Neural cell (in vitro differentiated cells): ENCODE measurements around the gene HPDL. TPM values are rescaled to one million over a fixed set of nuclear protein-coding genes. Genes with fewer than 3 reads are reported as not detected.
"Not testable (repeated sequence)": the region's sequence is repeated elsewhere in the genome, so short reads cannot be mapped to it uniquely, and the experiment has no call there.

ENCODE experiments used
- H2AFZ ChIP-seq: fragments of 200-600, 300-800 bp; sonication (generic), shearing (Covaris generic); 2 replicates; pipeline ENCODE4 v1.6.0; 2014; ENCODE audit warnings: low read depth, mild to moderate bottlenecking, antibody characterized with exemption, low read length, moderate library complexity
- H3F3A ChIP-seq: fragments of 200-600 bp; shearing (Covaris generic); 2 replicates; pipeline ENCODE4 v1.6.1; 2016; ENCODE audit warnings: mild to moderate bottlenecking, moderate library complexity, mixed read lengths, antibody characterized with exemption, low read length; ENCODE audit not compliant: insufficient read depth, poor library complexity, severe bottlenecking
- H3K27ac ChIP-seq: fragments of 200-600, 300-800 bp; sonication (generic), shearing (Covaris generic); 2 replicates; pipeline ENCODE4 v1.5.1; 2014; ENCODE audit warnings: mild to moderate bottlenecking, low read length, moderate library complexity
- H3K27me3 ChIP-seq: fragments of 300-800, 200-600 bp; sonication (generic), shearing (Covaris generic); 2 replicates; pipeline ENCODE4 v1.6.0; 2014; ENCODE audit warnings: mild to moderate bottlenecking, low read depth, low read length, moderate library complexity; ENCODE audit not compliant: insufficient read depth
- H3K36me3 ChIP-seq: fragments of 300-800, 200-600 bp; sonication (generic), shearing (Covaris generic); 2 replicates; pipeline ENCODE4 v1.5.1; 2014; ENCODE audit warnings: mild to moderate bottlenecking, antibody characterized with exemption, low read length, moderate library complexity; ENCODE audit not compliant: insufficient read depth
- H3K4me2 ChIP-seq: fragments of 300-800, 200-600 bp; sonication (generic), shearing (Covaris generic); 2 replicates; pipeline ENCODE4 v1.6.0; 2014; ENCODE audit warnings: mild to moderate bottlenecking, low read length
- H3K4me3 ChIP-seq: fragments of 300-800, 200-600 bp; sonication (generic), shearing (Covaris generic); 2 replicates; pipeline ENCODE4 v1.5.1; 2014; ENCODE audit warnings: mild to moderate bottlenecking, low read length, moderate library complexity
- H3K79me2 ChIP-seq: fragments of 200-600 bp; shearing (Covaris generic); replicated peaks from 2 replicates; pipeline ENCODE4 v1.6.0; 2014; ENCODE audit warnings: mild to moderate bottlenecking, low read length, moderate library complexity; ENCODE audit not compliant: insufficient read depth
- H3K9ac ChIP-seq: fragments of 300-800, 200-600 bp; sonication (generic), shearing (Covaris generic); 2 replicates; pipeline ENCODE4 v1.6.1; 2016; ENCODE audit warnings: mild to moderate bottlenecking, low read length, mixed read lengths
- H3K9me2 ChIP-seq: fragments of 200-600 bp; shearing (Covaris generic); 2 replicates; pipeline ENCODE4 v1.6.1; 2016; ENCODE audit warnings: mild to moderate bottlenecking, low read length, mixed read lengths; ENCODE audit not compliant: insufficient read depth
- H3K9me3 ChIP-seq: fragments of 200-600, 300-800 bp; sonication (generic), shearing (Covaris generic); 2 replicates; pipeline ENCODE4 v1.6.1; 2016; ENCODE audit warnings: mild to moderate bottlenecking, mixed run types, low read length, moderate library complexity, mixed read lengths
- H4K20me1 ChIP-seq: fragments of 200-600 bp; shearing (Covaris generic); 2 replicates; pipeline ENCODE4 v1.6.1; 2016; ENCODE audit warnings: mild to moderate bottlenecking, mixed run types; ENCODE audit not compliant: insufficient read depth
- EP300 ChIP-seq: fragments of 450-650 bp; conservative IDR thresholded peaks from 2 replicates; pipeline ENCODE4 v1.6.1; 2014; ENCODE audit warnings: antibody characterized with exemption, mild to moderate bottlenecking, moderate library complexity; ENCODE audit not compliant: poor library complexity, severe bottlenecking
- EZH2 ChIP-seq: fragments of 200-600, 300-800 bp; shearing (Covaris generic), sonication (generic); IDR thresholded peaks from 2 replicates; pipeline ENCODE4 v1.6.1; 2014; ENCODE audit warnings: antibody characterized with exemption, low read length, borderline replicate concordance, mild to moderate bottlenecking; ENCODE audit not compliant: insufficient read depth, poor library complexity, severe bottlenecking
- MXI1 ChIP-seq: fragments of 450-650 bp; conservative IDR thresholded peaks from 2 replicates; pipeline ENCODE4 v1.6.1; 2014; ENCODE audit warnings: antibody characterized with exemption, mild to moderate bottlenecking; ENCODE audit not compliant: poor library complexity, severe bottlenecking
- POLR2AphosphoS5 ChIP-seq: IDR thresholded peaks from 2 replicates; pipeline ENCODE4 v1.6.1; 2012
- RAD21 ChIP-seq: fragments of 450-650 bp; conservative IDR thresholded peaks from 2 replicates; pipeline ENCODE4 v1.6.1; 2014; ENCODE audit warnings: antibody characterized with exemption, mild to moderate bottlenecking, moderate library complexity
- SMC3 ChIP-seq: fragments of 450-650 bp; conservative IDR thresholded peaks from 2 replicates; pipeline ENCODE4 v1.6.1; 2014; ENCODE audit warnings: antibody characterized with exemption, mild to moderate bottlenecking, moderate library complexity; ENCODE audit not compliant: poor library complexity
- TAF1 ChIP-seq: IDR thresholded peaks from 2 replicates; pipeline ENCODE4 v1.6.1; 2012; ENCODE audit warnings: low read depth
- polyA minus RNA-seq: library from RNA; depleted of rRNA, polyadenylated mRNA; stranded (reverse); fragments of >200 nt; gene quantifications from 2 replicates; pipeline ENCODE4 v1.2.3, GENCODE V29; 2014
- polyA plus RNA-seq: library from polyadenylated mRNA; depleted of rRNA; stranded (reverse); fragments of >200 nt; gene quantifications from 2 replicates; pipeline ENCODE4 v1.2.3, GENCODE V29; 2014
- TF ChIP-seq, protein P1 (sequence below): fragments of 450-650 bp; IDR thresholded peaks from 2 replicates; pipeline ENCODE4 v1.5.1; 2014; ENCODE audit warnings: antibody characterized with exemption, mild to moderate bottlenecking, moderate library complexity; ENCODE audit not compliant: poor library complexity, severe bottlenecking
- TF ChIP-seq, protein P2 (sequence below): IDR thresholded peaks from 2 replicates; pipeline ENCODE4 v1.6.1; 2012; ENCODE audit warnings: borderline replicate concordance

The HPDL gene
- polyA plus RNA-seq (0.18 TPM in 1 of 2 replicates, not detected in the other), polyA minus RNA-seq (not detected in 2 replicates)

DNA sequence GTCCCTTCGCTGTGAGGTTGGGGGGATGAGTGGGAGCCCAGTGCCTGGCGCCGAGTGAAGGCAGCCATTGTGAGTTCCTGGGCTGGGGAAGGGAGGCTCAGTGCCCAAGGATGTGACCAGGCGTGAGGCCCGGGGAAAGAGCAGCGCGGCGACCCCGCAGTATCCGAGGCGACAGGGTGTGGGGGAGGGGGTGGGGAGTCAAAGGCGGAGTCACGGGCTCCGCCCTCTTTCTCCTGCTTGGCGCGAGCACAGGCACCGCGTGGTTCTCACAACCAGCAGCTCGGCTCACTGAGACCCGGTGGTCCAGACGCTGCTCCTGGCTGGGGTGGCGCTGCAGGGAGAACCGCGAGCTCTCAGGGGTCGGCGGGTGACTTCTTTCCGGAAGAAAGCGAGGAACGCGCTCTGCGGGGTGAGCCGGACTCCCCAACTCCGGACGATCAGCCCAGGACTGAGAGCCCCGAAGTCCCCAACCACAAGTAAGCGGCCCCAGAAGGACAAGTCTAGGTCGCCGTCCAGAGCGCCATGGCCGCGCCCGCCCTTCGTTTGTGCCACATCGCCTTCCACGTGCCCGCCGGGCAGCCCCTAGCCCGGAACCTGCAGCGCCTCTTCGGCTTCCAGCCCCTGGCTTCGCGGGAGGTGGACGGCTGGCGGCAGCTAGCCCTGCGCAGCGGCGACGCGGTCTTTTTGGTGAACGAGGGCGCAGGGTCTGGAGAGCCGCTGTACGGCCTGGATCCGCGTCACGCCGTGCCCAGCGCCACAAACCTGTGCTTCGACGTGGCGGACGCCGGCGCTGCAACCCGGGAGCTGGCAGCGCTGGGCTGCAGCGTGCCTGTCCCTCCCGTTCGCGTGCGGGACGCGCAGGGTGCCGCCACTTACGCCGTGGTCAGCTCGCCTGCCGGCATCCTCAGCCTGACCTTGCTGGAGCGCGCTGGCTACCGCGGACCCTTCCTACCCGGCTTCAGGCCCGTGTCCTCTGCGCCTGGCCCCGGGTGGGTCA, at the start of gene HPDL:
TSS of gene HPDL (plus strand) at position 269 of the 997 bp plus-strand sequence. CDS start at position 523, 254 bp downstream.
- Histone ChIP-seq H3K79me2 (no peaks in the 10 kb centered on the region), H3K9me2 (no peaks in the 10 kb centered on the region), H3K27me3 (no peaks in the 10 kb centered on the region), H2AFZ (no peak within 1 kb of the TSS), H4K20me1 (no peaks in the 10 kb centered on the region), H3K9me3 (no peaks in the 10 kb centered on the region), H3K4me2 (no peak within 1 kb of the TSS), H3F3A (no peaks in the 10 kb centered on the region), H3K9ac (no peak within 1 kb of the TSS), H3K36me3 (no peaks in the 10 kb centered on the region), H3K4me3 (peak within 1 kb of the TSS; percentile 52), H3K27ac (no peak within 1 kb of the TSS)
- TF ChIP-seq EP300 (no peak), EZH2 (no peak), SMC3 (no peak), MXI1 (no peak), POLR2AphosphoS5 (no peak)
- TF ChIP-seq, protein P1, sequence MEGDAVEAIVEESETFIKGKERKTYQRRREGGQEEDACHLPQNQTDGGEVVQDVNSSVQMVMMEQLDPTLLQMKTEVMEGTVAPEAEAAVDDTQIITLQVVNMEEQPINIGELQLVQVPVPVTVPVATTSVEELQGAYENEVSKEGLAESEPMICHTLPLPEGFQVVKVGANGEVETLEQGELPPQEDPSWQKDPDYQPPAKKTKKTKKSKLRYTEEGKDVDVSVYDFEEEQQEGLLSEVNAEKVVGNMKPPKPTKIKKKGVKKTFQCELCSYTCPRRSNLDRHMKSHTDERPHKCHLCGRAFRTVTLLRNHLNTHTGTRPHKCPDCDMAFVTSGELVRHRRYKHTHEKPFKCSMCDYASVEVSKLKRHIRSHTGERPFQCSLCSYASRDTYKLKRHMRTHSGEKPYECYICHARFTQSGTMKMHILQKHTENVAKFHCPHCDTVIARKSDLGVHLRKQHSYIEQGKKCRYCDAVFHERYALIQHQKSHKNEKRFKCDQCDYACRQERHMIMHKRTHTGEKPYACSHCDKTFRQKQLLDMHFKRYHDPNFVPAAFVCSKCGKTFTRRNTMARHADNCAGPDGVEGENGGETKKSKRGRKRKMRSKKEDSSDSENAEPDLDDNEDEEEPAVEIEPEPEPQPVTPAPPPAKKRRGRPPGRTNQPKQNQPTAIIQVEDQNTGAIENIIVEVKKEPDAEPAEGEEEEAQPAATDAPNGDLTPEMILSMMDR, result no peak

DNA sequence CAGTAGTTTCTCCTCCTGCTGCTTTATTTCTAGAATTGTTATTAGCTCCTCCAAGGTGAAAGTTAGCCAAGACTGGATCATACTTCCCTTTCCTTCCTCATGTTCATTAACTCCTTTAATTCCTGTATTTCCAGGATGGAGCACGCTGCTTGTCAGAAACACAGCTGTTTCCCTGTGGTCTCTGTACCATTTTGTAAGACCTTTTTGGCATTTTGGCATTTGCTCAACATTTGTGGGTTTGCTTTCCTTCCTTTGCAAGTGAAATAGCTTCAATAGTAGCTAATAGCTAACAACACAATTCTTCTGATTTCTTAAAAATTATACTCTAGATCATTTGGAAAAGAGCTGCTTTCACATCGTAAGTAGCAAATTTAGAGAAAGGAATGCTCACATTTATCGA, 44.3 kb upstream of the HPDL start:
- Histone ChIP-seq H4K20me1 (no peaks in the 10 kb centered on the region), H3K9me3 (no peaks in the 10 kb centered on the region), H3K36me3 (no peaks in the 10 kb centered on the region), H3K9ac (no peak overlapping the region), H2AFZ (no peak overlapping the region), H3K4me2 (no peak overlapping the region), H3K27me3 (no peaks in the 10 kb centered on the region), H3K4me3 (no peak overlapping the region), H3F3A (no peaks in the 10 kb centered on the region), H3K27ac (no peak overlapping the region), H3K79me2 (no peaks in the 10 kb centered on the region), H3K9me2 (no peaks in the 10 kb centered on the region)
- TF ChIP-seq, protein P2, sequence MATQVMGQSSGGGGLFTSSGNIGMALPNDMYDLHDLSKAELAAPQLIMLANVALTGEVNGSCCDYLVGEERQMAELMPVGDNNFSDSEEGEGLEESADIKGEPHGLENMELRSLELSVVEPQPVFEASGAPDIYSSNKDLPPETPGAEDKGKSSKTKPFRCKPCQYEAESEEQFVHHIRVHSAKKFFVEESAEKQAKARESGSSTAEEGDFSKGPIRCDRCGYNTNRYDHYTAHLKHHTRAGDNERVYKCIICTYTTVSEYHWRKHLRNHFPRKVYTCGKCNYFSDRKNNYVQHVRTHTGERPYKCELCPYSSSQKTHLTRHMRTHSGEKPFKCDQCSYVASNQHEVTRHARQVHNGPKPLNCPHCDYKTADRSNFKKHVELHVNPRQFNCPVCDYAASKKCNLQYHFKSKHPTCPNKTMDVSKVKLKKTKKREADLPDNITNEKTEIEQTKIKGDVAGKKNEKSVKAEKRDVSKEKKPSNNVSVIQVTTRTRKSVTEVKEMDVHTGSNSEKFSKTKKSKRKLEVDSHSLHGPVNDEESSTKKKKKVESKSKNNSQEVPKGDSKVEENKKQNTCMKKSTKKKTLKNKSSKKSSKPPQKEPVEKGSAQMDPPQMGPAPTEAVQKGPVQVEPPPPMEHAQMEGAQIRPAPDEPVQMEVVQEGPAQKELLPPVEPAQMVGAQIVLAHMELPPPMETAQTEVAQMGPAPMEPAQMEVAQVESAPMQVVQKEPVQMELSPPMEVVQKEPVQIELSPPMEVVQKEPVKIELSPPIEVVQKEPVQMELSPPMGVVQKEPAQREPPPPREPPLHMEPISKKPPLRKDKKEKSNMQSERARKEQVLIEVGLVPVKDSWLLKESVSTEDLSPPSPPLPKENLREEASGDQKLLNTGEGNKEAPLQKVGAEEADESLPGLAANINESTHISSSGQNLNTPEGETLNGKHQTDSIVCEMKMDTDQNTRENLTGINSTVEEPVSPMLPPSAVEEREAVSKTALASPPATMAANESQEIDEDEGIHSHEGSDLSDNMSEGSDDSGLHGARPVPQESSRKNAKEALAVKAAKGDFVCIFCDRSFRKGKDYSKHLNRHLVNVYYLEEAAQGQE, result no peak
- TF ChIP-seq TAF1, result no peak
- TF ChIP-seq SMC3, result no peak
- TF ChIP-seq EP300, result no peak
- TF ChIP-seq, protein P1, result no peak
- TF ChIP-seq RAD21, result no peak
- TF ChIP-seq EZH2, result no peak
- TF ChIP-seq MXI1, result no peak
- no peak for TF ChIP-seq POLR2AphosphoS5

GRCh38 chr1:45284858-45285257, 41.8 kb upstream of the HPDL start:
- H3F3A ChIP-seq, H3K36me3 ChIP-seq, H3K9ac ChIP-seq, H3K9me3 ChIP-seq, H3K27me3 ChIP-seq, H2AFZ ChIP-seq, H3K79me2 ChIP-seq, H3K4me2 ChIP-seq, H3K27ac ChIP-seq, H3K9me2 ChIP-seq, H4K20me1 ChIP-seq, H3K4me3 ChIP-seq: not testable (repeated sequence)

- H3K4me2 ChIP-seq, H2AFZ ChIP-seq, H3K9me3 ChIP-seq, H3K79me2 ChIP-seq, H3K4me3 ChIP-seq, H3K27me3 ChIP-seq, H3K36me3 ChIP-seq, H4K20me1 ChIP-seq, H3K9ac ChIP-seq, H3K9me2 ChIP-seq, H3F3A ChIP-seq, H3K27ac ChIP-seq: not testable (repeated sequence)
These were observed 40.2 kb upstream of the HPDL start for GRCh38 chr1:45286521-45286920.
